Measurements from ENCODE around the gene IL12RB1. TPM values are rescaled to one million over a fixed set of nuclear protein-coding genes. Genes with fewer than 3 reads are reported as not detected.

The IL12RB1 gene
- total and polyA plus RNA-seq, 10 of the 15 experiments (the other 5 are each of a cell fraction or from before 2014, with no cell fraction given): 2.8 to 29.9 (median 17.6) TPM

DNA sequence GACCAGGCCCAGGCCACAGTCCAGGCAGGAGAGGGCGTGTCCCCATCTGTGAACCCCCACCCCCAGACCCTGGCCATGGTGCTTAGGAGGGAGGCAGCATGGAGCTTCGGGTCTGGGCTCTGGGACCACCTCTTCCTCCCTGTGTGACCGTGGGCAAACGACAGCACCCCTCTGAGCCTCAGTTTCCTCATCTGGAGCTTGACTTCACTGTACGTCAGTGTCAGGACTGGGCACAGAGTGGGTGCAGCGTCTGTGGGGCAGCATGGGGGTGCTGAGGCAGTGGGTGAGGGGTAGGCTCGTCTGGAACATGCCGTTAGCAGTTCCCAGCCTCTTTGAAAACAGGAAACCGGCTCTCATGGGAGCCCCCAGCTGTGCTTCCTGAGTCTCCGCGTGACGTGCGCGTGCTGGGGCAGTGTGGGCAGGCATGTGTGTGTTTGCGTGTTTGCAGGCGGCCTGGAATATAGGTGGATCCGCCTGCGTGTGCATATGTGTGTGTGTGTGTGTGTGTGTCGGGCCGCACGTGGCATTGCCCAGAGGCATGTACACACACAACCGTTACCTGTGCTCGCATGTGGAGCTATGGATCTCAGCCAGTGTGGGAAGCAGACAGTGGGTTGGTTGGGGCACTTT is 63.0 kb downstream of the IL12RB1 start (continued):
- TF ChIP-seq, protein P1, sequence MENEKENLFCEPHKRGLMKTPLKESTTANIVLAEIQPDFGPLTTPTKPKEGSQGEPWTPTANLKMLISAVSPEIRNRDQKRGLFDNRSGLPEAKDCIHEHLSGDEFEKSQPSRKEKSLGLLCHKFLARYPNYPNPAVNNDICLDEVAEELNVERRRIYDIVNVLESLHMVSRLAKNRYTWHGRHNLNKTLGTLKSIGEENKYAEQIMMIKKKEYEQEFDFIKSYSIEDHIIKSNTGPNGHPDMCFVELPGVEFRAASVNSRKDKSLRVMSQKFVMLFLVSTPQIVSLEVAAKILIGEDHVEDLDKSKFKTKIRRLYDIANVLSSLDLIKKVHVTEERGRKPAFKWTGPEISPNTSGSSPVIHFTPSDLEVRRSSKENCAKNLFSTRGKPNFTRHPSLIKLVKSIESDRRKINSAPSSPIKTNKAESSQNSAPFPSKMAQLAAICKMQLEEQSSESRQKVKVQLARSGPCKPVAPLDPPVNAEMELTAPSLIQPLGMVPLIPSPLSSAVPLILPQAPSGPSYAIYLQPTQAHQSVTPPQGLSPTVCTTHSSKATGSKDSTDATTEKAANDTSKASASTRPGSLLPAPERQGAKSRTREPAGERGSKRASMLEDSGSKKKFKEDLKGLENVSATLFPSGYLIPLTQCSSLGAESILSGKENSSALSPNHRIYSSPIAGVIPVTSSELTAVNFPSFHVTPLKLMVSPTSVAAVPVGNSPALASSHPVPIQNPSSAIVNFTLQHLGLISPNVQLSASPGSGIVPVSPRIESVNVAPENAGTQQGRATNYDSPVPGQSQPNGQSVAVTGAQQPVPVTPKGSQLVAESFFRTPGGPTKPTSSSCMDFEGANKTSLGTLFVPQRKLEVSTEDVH (IDR thresholded peaks at IDR 0.05; ENCODE audit: low read depth, partially characterized antibody): no peak
- TF ChIP-seq HDGF (IDR thresholded peaks at IDR 0.05) (peak; percentile 79), IKZF2 (IDR thresholded peaks at IDR 0.05) (peak; percentile 83 to 90), ETV6 (conservative IDR thresholded peaks at IDR 0.05 in 1 of 2, IDR thresholded peaks at IDR 0.05 in 1 of 2; ENCODE audit: borderline replicate concordance in 1 of 2, low read depth in 1 of 2) (no peak), NR2C1 (IDR thresholded peaks at IDR 0.05) (no peak), STAT1 (conservative IDR thresholded peaks at IDR 0.05) (no peak), CUX1 (IDR thresholded peaks at IDR 0.05; ENCODE audit: insufficient replicate concordance, low read depth, low read length) (no peak), LARP7 (IDR thresholded peaks at IDR 0.05) (no peak), FOS (IDR thresholded peaks at IDR 0.05; ENCODE audit: borderline replicate concordance, extremely low read depth, insufficient read length) (no peak), TCF12 (IDR thresholded peaks at IDR 0.05; ENCODE audit: low read depth, low read length) (no peak), NRF1 (conservative IDR thresholded peaks at IDR 0.05; ENCODE audit: low read depth, low read length) (no peak), ZNF24 (IDR thresholded peaks at IDR 0.05) (no peak), BRCA1 (IDR thresholded peaks at IDR 0.05; ENCODE audit: low read depth, low read length) (no peak), TCF7 (IDR thresholded peaks at IDR 0.05; ENCODE audit: borderline replicate concordance) (no peak), ZZZ3 (IDR thresholded peaks at IDR 0.05; ENCODE audit: control insufficient read depth, insufficient read length, low read depth) (no peak)
- TF ChIP-seq, protein P2, sequence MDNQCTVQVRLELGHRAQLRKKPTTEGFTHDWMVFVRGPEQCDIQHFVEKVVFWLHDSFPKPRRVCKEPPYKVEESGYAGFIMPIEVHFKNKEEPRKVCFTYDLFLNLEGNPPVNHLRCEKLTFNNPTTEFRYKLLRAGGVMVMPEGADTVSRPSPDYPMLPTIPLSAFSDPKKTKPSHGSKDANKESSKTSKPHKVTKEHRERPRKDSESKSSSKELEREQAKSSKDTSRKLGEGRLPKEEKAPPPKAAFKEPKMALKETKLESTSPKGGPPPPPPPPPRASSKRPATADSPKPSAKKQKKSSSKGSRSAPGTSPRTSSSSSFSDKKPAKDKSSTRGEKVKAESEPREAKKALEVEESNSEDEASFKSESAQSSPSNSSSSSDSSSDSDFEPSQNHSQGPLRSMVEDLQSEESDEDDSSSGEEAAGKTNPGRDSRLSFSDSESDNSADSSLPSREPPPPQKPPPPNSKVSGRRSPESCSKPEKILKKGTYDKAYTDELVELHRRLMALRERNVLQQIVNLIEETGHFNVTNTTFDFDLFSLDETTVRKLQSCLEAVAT (IDR thresholded peaks at IDR 0.05): peak; percentile 91
- TF ChIP-seq, protein P3, sequence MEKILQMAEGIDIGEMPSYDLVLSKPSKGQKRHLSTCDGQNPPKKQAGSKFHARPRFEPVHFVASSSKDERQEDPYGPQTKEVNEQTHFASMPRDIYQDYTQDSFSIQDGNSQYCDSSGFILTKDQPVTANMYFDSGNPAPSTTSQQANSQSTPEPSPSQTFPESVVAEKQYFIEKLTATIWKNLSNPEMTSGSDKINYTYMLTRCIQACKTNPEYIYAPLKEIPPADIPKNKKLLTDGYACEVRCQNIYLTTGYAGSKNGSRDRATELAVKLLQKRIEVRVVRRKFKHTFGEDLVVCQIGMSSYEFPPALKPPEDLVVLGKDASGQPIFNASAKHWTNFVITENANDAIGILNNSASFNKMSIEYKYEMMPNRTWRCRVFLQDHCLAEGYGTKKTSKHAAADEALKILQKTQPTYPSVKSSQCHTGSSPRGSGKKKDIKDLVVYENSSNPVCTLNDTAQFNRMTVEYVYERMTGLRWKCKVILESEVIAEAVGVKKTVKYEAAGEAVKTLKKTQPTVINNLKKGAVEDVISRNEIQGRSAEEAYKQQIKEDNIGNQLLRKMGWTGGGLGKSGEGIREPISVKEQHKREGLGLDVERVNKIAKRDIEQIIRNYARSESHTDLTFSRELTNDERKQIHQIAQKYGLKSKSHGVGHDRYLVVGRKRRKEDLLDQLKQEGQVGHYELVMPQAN (conservative IDR thresholded peaks at IDR 0.05): no peak
- TF ChIP-seq, protein P4, sequence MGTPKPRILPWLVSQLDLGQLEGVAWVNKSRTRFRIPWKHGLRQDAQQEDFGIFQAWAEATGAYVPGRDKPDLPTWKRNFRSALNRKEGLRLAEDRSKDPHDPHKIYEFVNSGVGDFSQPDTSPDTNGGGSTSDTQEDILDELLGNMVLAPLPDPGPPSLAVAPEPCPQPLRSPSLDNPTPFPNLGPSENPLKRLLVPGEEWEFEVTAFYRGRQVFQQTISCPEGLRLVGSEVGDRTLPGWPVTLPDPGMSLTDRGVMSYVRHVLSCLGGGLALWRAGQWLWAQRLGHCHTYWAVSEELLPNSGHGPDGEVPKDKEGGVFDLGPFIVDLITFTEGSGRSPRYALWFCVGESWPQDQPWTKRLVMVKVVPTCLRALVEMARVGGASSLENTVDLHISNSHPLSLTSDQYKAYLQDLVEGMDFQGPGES (IDR thresholded peaks at IDR 0.05): no peak

Data from GM12878 (cell line).